Osteocyte (in vitro differentiated cells): Measurements from ENCODE around the gene SLC9A8. TPM values are rescaled to one million over a fixed set of nuclear protein-coding genes. Genes with fewer than 3 reads are reported as not detected.
"Not testable (repeated sequence)": the region's sequence is repeated elsewhere in the genome, so short reads cannot be mapped to it uniquely, and the experiment has no call there.

Source experiments
- DNase-seq: peaks from one replicate; pipeline ENCODE4 v3.0.0; 2021; ENCODE audit warnings: mixed read lengths; ENCODE audit not compliant: unreplicated experiment; ENCODE audit errors: extremely low spot score
- H3K27ac Mint-ChIP-seq: one replicate; pipeline ENCODE4 v1.8.0; 2021; ENCODE audit warnings: mild to moderate bottlenecking, mixed read lengths; ENCODE audit not compliant: unreplicated experiment
- H3K27me3 Mint-ChIP-seq: one replicate; pipeline ENCODE4 v1.8.0; 2021; ENCODE audit warnings: mixed read lengths; ENCODE audit not compliant: unreplicated experiment
- H3K36me3 Mint-ChIP-seq: one replicate; pipeline ENCODE4 v1.8.0; 2021; ENCODE audit warnings: mixed read lengths; ENCODE audit not compliant: unreplicated experiment
- H3K4me1 Mint-ChIP-seq: one replicate; pipeline ENCODE4 v1.8.0; 2021; ENCODE audit warnings: mixed read lengths; ENCODE audit not compliant: unreplicated experiment
- H3K4me3 Mint-ChIP-seq: one replicate; pipeline ENCODE4 v1.8.0; 2021; ENCODE audit warnings: mild to moderate bottlenecking, moderate library complexity, mixed read lengths; ENCODE audit not compliant: unreplicated experiment
- H3K9me3 Mint-ChIP-seq: one replicate; pipeline ENCODE4 v1.8.0; 2021; ENCODE audit warnings: mixed read lengths; ENCODE audit not compliant: unreplicated experiment
- CTCF ChIP-seq: fragments of 200-600 bp; sonication (generic); IDR thresholded peaks from 2 replicates; pipeline ENCODE4 v1.5.0; 2021; ENCODE audit warnings: antibody characterized with exemption, mild to moderate bottlenecking, moderate library complexity
- total RNA-seq: library from RNA; stranded (reverse); gene quantifications from 2 replicates; pipeline ENCODE4 v1.2.1, GENCODE V29; 2021

Gene SLC9A8
- total RNA-seq, 1 donor from 2014 or later, result 10.9 TPM

DNA sequence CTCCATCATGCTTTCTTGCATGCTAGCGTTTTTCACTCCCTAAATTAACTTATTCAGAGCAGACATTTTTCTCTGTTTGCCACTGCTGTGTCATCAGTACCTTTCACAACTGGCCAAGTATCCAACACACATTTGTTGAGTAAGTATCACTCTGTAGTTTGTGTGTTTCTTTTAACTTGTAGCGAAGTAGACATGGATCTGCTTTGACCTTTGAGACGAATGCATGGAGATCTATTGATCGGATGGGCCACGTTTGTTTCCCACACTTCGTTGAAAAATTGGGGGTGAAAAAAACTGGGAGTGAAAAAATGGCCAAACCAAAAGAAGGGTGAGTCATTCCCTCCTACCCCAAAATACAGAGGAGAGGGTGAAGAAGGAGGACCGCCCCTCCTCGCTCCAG is 12.9 kb upstream of the SLC9A8 start:
- DNase-seq, result no peak
- H3K4me3 Mint-ChIP-seq, result no peak overlapping the region
- H3K4me1 Mint-ChIP-seq, result no peaks in the 10 kb centered on the region
- H3K27me3 Mint-ChIP-seq, result peaks cover 8% of the 10 kb centered on the region
- no peak for TF ChIP-seq CTCF
- H3K36me3 Mint-ChIP-seq, result no peaks in the 10 kb centered on the region
- H3K9me3 Mint-ChIP-seq, result no peaks in the 10 kb centered on the region
- no peak overlapping the region for H3K27ac Mint-ChIP-seq

- Mint-ChIP-seq H3K4me1 (no peaks in the 10 kb centered on the region), H3K9me3 (no peaks in the 10 kb centered on the region), H3K27me3 (peaks cover 4% of the 10 kb centered on the region), H3K36me3 (no peaks in the 10 kb centered on the region), H3K27ac (no peak overlapping the region), H3K4me3 (no peak overlapping the region)
- TF ChIP-seq CTCF, result no peak
- no peak for DNase-seq
These were observed 9.2 kb upstream of the SLC9A8 start for GRCh38 chr20:49803418-49803817.

DNA sequence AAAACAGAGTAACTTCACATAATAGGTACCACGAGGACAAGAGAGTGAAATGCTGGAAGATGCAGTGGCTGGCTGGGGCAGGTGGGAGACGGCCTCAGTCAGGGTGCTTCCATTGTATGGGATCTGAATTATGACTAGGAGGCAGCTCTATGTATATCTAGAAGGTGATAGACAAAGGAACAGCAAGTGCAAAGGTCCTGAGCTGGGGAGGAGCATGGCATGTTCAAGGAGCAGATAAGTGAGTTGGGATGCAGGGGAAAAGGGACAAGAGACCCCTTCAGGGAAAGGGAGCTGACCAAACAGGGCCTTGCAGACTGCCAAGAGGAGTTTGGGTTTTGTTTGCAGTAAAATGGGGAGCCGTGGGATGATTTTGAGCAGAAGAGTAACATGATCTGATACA is 8.3 kb upstream of the SLC9A8 start:
- no peaks in the 10 kb centered on the region for H3K9me3 Mint-ChIP-seq
- no peaks in the 10 kb centered on the region for H3K27me3 Mint-ChIP-seq
- no peak overlapping the region for H3K27ac Mint-ChIP-seq
- no peaks in the 10 kb centered on the region for H3K4me1 Mint-ChIP-seq
- no peak overlapping the region for H3K4me3 Mint-ChIP-seq
- DNase-seq, result no peak
- no peak for TF ChIP-seq CTCF
- no peaks in the 10 kb centered on the region for H3K36me3 Mint-ChIP-seq

DNA sequence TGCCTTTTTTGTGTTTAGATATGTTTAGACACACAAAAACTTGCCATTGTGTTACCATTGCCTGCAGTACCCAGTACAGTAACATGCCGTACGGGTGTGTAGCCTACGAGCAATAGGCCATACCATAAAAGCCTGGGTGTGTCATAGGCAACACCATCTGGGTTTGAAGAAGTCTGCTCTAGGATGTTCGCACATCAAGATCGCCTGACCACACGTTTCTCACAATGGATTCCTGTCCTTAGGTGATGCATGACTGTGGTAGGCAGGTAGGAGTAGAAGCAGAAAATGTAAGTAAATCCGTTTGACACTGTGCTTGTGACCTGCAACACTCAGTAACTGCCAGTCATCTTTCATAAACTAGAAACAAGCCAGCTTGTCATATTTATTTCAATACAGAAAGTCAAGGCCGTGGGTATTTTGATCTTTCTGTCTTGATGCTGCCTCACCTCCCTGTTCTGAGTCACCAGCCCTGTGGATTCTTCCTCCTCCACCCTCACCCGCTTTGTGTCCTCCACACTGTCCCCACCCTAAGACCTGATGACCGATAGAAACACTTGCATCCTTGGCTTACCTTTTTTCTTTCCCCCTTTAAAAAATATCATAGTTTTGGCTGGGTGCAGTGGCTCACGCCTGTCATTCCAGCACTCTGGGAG is 7.3 kb upstream of the SLC9A8 start:
- H3K27ac Mint-ChIP-seq, H3K27me3 Mint-ChIP-seq, H3K4me3 Mint-ChIP-seq, H3K36me3 Mint-ChIP-seq, DNase-seq, H3K9me3 Mint-ChIP-seq, H3K4me1 Mint-ChIP-seq: not testable (repeated sequence)

DNA sequence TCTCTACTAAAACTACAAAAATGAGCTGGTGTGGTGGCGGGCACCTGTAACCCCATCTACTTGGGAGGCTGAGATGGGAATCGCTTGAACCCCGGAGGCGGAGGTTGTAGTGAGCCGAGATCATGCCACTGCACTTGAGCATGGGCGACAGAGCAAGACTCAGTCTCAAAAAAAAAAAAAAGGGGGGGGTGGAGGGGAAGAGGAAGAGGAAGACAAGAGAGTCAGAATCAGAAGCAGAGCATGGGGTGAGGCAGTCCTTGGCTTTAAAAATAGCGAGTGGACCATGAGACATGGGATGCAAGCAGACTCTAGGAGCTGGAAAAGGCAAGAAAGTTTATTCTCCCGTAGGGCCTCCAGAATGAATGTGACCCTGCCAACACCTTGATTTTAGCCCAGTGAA is 3.9 kb upstream of the SLC9A8 start:
- TF ChIP-seq CTCF, result no peak
- H3K36me3 Mint-ChIP-seq, result no peaks in the 10 kb centered on the region
- no peak overlapping the region for H3K27ac Mint-ChIP-seq

More for the DNA sequence above, 3.9 kb upstream of the SLC9A8 start:
- no peaks in the 10 kb centered on the region for H3K27me3 Mint-ChIP-seq
- DNase-seq, result no peak
- no peak overlapping the region for H3K4me3 Mint-ChIP-seq
- no peaks in the 10 kb centered on the region for H3K9me3 Mint-ChIP-seq
- peaks cover 19% of the 10 kb centered on the region for H3K4me1 Mint-ChIP-seq
